Right atrium auricular region (tissue), 2 donors: ENCODE measurements around the gene GDAP2. TPM values are rescaled to one million over a fixed set of nuclear protein-coding genes. Genes with fewer than 3 reads are reported as not detected.
"Not testable (repeated sequence)": the region's sequence is repeated elsewhere in the genome, so short reads cannot be mapped to it uniquely, and the experiment has no call there.

Experiments
- DNase-seq: peaks from one replicate; pipeline ENCODE4 v3.0.0-alpha.2; 2019; ENCODE audit warnings: low spot score
- H3K27ac ChIP-seq, 2 donors: fragments of 200-600 bp; sonication (generic); 1 replicate in 1 of 2; 2 replicates in 1 of 2; pipeline ENCODE4 v1.5.1; 2016 to 2019
- H3K27me3 ChIP-seq, 2 donors: fragments of 200-600 bp; sonication (generic); one replicate each; pipeline versions ENCODE4 v1.5.1 to v1.6.0; 2017 to 2019
- H3K36me3 ChIP-seq: fragments of 200-600 bp; sonication (generic); one replicate; pipeline ENCODE4 v1.5.1; 2016
- H3K4me1 ChIP-seq, 2 donors: fragments of 200-600 bp; sonication (generic); one replicate each; pipeline versions ENCODE4 v1.5.1 to v1.6.0; 2017 to 2019
- H3K4me3 ChIP-seq, 2 donors: fragments of 200-600 bp; sonication (generic); 1 replicate in 1 of 2; 2 replicates in 1 of 2; pipeline ENCODE4 v1.5.1; 2017 to 2019; ENCODE audit warnings: mild to moderate bottlenecking in 1 of 2, moderate library complexity in 1 of 2
- H3K9me3 ChIP-seq, 2 donors: fragments of 200-600 bp; sonication (generic); one replicate each; pipeline ENCODE4 v1.5.1; 2019
- total RNA-seq, 2 donors: library from RNA; depleted of rRNA; stranded (reverse); fragments of >200 nt; gene quantifications; one replicate each; pipeline ENCODE4 v1.1.0, GENCODE V29; 2016
- TF ChIP-seq, protein P1 (sequence below), 2 donors: fragments of 200-600 bp; sonication (generic); IDR thresholded peaks; one replicate each; pipeline ENCODE4 v1.5.1; 2019; ENCODE audit warnings: antibody characterized with exemption in 2 of 2

The GDAP2 gene
- total RNA-seq, 2 donors from 2014 or later = 13.2 to 13.4 TPM

DNA sequence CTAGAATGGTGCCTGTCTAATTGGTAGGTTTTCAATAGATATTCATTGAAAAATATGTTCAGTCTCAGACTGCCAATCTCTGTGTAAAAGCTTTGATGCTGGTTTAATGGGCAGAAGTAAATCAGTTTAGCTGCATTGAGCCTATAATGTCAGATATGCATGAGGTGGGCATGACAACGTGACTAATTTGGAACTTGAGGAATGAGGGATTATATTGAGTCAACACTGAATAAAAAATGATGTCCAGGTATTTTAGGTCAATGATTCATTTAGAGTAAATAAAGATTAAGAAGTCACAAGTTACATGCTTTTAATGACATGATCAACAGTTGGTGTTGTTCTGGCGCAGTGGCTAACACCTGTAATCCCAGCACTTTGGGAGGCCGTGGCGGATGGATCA, 3.2 kb upstream of the GDAP2 start:
- Histone ChIP-seq H3K4me3 (no peak overlapping the region), H3K36me3 (peaks cover 12% of the 10 kb centered on the region), H3K9me3 (no peaks in the 10 kb centered on the region), H3K4me1 (peaks cover 0 to 32% of the 10 kb centered on the region in 2 donors), H3K27ac (no peak overlapping the region), H3K27me3 (no peaks in the 10 kb centered on the region)
- TF ChIP-seq, protein P1, sequence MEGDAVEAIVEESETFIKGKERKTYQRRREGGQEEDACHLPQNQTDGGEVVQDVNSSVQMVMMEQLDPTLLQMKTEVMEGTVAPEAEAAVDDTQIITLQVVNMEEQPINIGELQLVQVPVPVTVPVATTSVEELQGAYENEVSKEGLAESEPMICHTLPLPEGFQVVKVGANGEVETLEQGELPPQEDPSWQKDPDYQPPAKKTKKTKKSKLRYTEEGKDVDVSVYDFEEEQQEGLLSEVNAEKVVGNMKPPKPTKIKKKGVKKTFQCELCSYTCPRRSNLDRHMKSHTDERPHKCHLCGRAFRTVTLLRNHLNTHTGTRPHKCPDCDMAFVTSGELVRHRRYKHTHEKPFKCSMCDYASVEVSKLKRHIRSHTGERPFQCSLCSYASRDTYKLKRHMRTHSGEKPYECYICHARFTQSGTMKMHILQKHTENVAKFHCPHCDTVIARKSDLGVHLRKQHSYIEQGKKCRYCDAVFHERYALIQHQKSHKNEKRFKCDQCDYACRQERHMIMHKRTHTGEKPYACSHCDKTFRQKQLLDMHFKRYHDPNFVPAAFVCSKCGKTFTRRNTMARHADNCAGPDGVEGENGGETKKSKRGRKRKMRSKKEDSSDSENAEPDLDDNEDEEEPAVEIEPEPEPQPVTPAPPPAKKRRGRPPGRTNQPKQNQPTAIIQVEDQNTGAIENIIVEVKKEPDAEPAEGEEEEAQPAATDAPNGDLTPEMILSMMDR (IDR thresholded peaks at IDR 0.05) = no peak
- no peak for DNase-seq

DNA sequence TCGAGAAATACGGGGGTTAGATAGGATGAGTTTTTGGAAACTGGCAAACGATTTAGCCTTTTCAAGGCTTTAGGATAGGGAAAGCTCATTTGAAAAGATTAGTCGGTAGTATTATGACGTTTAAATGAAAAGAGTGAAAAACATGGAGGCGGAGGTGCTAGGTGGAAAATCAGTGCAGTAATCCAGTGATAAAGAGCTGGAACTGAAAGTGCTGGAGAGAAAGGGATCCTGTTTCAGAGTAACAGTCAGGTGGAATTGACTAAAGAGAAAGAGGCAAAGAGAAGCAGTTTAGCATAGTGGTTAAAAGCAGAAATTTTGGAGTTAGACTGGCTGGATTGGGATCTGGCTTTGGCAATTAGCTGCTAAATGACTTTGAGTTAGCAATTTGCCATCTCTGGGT, 1.1 kb upstream of the GDAP2 start:
- TF ChIP-seq, protein P1 (IDR thresholded peaks at IDR 0.05) = no peak
- peaks cover 0 to 32% of the 10 kb centered on the region in 2 donors for H3K4me1 ChIP-seq
- peaks cover 9% of the 10 kb centered on the region for H3K36me3 ChIP-seq
- H3K27me3 ChIP-seq = no peaks in the 10 kb centered on the region
- DNase-seq = no peak
- peak overlapping the region; percentile 80 to 83 for H3K27ac ChIP-seq
- no peaks in the 10 kb centered on the region for H3K9me3 ChIP-seq
- peak overlapping the region; percentile 83 to 89 for H3K4me3 ChIP-seq

DNA sequence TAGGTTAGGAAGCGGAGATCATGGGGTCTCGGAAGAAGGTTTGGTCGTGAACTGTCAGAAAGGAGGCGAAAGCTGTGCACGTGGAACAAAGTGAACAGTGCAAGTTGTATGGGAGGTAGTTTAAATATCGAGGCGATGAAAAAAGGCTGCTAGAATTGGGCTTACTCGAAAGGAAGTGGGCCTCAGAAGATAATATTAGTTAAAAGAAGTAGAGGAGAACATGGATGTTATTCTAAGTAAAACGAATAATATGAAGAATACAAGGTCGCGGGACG, 689 bp upstream of the GDAP2 start:
- H3K36me3 ChIP-seq = peaks cover 9% of the 10 kb centered on the region
- no peaks in the 10 kb centered on the region for H3K27me3 ChIP-seq
- TF ChIP-seq, protein P1 (IDR thresholded peaks at IDR 0.05) = no peak
- peak overlapping the region; percentile 83 to 89 for H3K4me3 ChIP-seq
- DNase-seq = no peak
- no peaks in the 10 kb centered on the region for H3K9me3 ChIP-seq
- H3K4me1 ChIP-seq = peaks cover 0 to 32% of the 10 kb centered on the region in 2 donors
- peak overlapping the region; percentile 80 to 83 for H3K27ac ChIP-seq

- peak overlapping the region; percentile 83 to 89 for H3K4me3 ChIP-seq
- H3K4me1 ChIP-seq = peaks cover 0 to 32% of the 10 kb centered on the region in 2 donors
- TF ChIP-seq, protein P1 (IDR thresholded peaks at IDR 0.05) = peak in 1 of 2 donors; percentile 20
- H3K9me3 ChIP-seq = no peaks in the 10 kb centered on the region
- peak overlapping the region; percentile 80 to 83 for H3K27ac ChIP-seq
- H3K36me3 ChIP-seq = no peaks in the 10 kb centered on the region
- peak; percentile 63 for DNase-seq
- no peaks in the 10 kb centered on the region for H3K27me3 ChIP-seq
Observed at GRCh38 chr1:117928881-117929342, 509 bp downstream of the GDAP2 start.

GRCh38 chr1:117925981-117926380, 3.4 kb downstream of the GDAP2 start:
- no peak for DNase-seq
- Histone ChIP-seq H3K36me3 (no peaks in the 10 kb centered on the region), H3K9me3 (no peaks in the 10 kb centered on the region), H3K4me3 (no peak overlapping the region), H3K4me1 (peaks cover 0 to 20% of the 10 kb centered on the region in 2 donors), H3K27ac (no peak overlapping the region), H3K27me3 (no peaks in the 10 kb centered on the region)
- TF ChIP-seq, protein P1 (IDR thresholded peaks at IDR 0.05) = no peak

GRCh38 chr1:117922717-117923116, 6.7 kb downstream of the GDAP2 start:
- not testable (repeated sequence) for H3K27ac ChIP-seq, H3K9me3 ChIP-seq, DNase-seq, H3K4me3 ChIP-seq, H3K4me1 ChIP-seq, H3K27me3 ChIP-seq
- H3K36me3 ChIP-seq = peaks cover 21% of the 10 kb centered on the region
